ENCODE measurements around the gene PLK5. TPM values are rescaled to one million over a fixed set of nuclear protein-coding genes. Genes with fewer than 3 reads are reported as not detected.

Gene PLK5
- total RNA-seq, 1 experiment from 2014 or later = 1.4 TPM

DNA sequence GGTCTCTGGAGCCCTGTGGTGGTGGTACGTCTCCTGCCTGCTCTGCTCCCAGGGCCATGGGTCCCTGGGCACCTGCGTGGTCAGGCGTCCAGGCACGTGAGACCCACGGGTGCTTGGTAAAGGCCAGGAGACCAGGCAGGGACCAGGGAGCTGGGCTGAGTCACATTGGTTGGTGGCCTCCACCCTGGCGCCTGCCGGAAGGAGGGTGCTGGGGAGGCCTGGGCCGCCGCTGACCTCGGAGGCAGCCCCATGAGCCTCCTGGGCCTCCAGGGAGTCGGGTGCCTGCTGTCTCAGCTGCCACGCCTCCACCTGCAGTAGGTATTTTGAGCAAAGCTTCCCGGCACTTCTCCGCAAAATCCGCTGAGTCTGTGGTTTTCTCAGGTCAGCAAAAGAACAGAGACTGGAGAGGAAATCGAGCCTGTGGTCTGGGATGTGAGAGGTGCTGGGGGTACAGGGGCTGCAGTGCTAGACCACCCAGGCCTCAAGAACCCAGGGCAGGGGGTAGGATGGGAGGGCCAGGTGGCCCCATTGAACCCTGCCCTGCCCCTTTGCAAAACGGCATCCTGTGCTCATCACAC, 3.6 kb upstream of the PLK5 start (continued):
- TF ChIP-seq ERG (CRISPR knock-in tag; IDR thresholded peaks at IDR 0.05) (no peak), ATF1 (CRISPR knock-in tag; IDR thresholded peaks at IDR 0.05) (no peak), NR1H2 (CRISPR knock-in tag; IDR thresholded peaks at IDR 0.05) (no peak), USF2 (CRISPR knock-in tag; IDR thresholded peaks at IDR 0.05) (no peak), CBFB (CRISPR knock-in tag; IDR thresholded peaks at IDR 0.05; ENCODE audit: low read depth) (no peak), ZNF425 (CRISPR knock-in tag; conservative IDR thresholded peaks at IDR 0.05) (no peak), SP1 (CRISPR knock-in tag; conservative IDR thresholded peaks at IDR 0.05) (no peak), ZNF671 (CRISPR knock-in tag; IDR thresholded peaks at IDR 0.05) (no peak)

DNA sequence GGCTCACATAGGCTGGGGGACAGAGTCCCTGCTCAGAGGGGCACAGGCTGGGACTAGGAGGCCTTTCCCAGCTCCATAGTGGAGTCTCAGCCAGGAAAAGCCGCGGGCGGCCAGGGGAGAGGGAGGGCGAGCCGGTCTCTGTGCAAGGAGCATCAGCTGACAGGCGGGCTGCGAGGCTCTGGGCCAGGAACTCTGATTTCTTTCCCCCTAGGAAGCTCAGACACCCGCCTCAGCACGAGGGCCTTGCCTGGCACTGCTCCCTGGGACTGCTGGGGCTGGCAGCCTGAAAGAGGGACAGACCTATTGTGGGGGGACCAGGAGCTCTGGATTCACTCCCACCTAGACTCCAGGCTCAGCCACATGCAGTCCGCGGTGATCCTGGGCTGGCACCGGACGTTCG, 2.2 kb upstream of the PLK5 start:
- Mint-ChIP-seq H3K4me1 (peaks cover 5% of the 10 kb centered on the region), H3K36me3 (no peaks in the 10 kb centered on the region), H3K27me3 (ENCODE audit: low read depth) (peaks cover 53% of the 10 kb centered on the region), H3K4me3 (no peak overlapping the region), H3K9me3 (peaks cover 10% of the 10 kb centered on the region), H3K27ac (no peak overlapping the region)
- ATAC-seq (no peak), DNase-seq (ENCODE audit: low spot score) (no peak)
- TF ChIP-seq ERG (CRISPR knock-in tag; IDR thresholded peaks at IDR 0.05) (no peak), SP1 (CRISPR knock-in tag; conservative IDR thresholded peaks at IDR 0.05) (no peak), EMX1 (CRISPR knock-in tag; IDR thresholded peaks at IDR 0.05) (no peak), KAT7 (CRISPR knock-in tag; IDR thresholded peaks at IDR 0.05; ENCODE audit: borderline replicate concordance) (no peak), ZNF121 (CRISPR knock-in tag; IDR thresholded peaks at IDR 0.05) (no peak), ZMAT4 (CRISPR knock-in tag; IDR thresholded peaks at IDR 0.05) (no peak), PRRX2 (CRISPR knock-in tag; IDR thresholded peaks at IDR 0.05) (no peak), GTF2I (CRISPR knock-in tag; conservative IDR thresholded peaks at IDR 0.05) (no peak)
- CTCF ChIA-PET = interaction anchor here (0.6 to 1.4 kb wide), 3 partner anchors 25 to 50 kb away, joined by 3 to 5 read pairs (median 3); no protein-coding TSS in a partner anchor
- POLR2A ChIA-PET = no interaction called here

- Mint-ChIP-seq H3K27me3 (ENCODE audit: low read depth) (peaks cover 53% of the 10 kb centered on the region), H3K4me3 (no peak overlapping the region), H3K36me3 (no peaks in the 10 kb centered on the region), H3K4me1 (peaks cover 5% of the 10 kb centered on the region), H3K9me3 (peaks cover 5% of the 10 kb centered on the region; the same call in 1 of the 2 replicates), H3K27ac (no peak overlapping the region)
- no peak for DNase-seq (ENCODE audit: low spot score)
- ChIA-PET POLR2A (interaction anchor here (0.5 kb wide), 1 partner anchor 31 kb away, joined by 3 read pairs; the partner anchor contains the start of gene REEP6), CTCF (interaction anchor here (0.6 to 1.4 kb wide), 5 partner anchors 24 to 376 kb away, joined by 3 to 5 read pairs (median 4); no protein-coding TSS in a partner anchor)
- no peak for ATAC-seq
- TF ChIP-seq, protein P1, sequence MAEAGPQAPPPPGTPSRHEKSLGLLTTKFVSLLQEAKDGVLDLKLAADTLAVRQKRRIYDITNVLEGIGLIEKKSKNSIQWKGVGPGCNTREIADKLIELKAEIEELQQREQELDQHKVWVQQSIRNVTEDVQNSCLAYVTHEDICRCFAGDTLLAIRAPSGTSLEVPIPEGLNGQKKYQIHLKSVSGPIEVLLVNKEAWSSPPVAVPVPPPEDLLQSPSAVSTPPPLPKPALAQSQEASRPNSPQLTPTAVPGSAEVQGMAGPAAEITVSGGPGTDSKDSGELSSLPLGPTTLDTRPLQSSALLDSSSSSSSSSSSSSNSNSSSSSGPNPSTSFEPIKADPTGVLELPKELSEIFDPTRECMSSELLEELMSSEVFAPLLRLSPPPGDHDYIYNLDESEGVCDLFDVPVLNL (CRISPR knock-in tag; IDR thresholded peaks at IDR 0.05; ENCODE audit: borderline replicate concordance, low read depth) = no peak
- TF ChIP-seq EMX1 (CRISPR knock-in tag; IDR thresholded peaks at IDR 0.05) (no peak), FOXJ3 (CRISPR knock-in tag; IDR thresholded peaks at IDR 0.05; ENCODE audit: borderline replicate concordance) (no peak), SMAD3 (CRISPR knock-in tag; IDR thresholded peaks at IDR 0.05; ENCODE audit: borderline replicate concordance) (no peak), TEAD4 (CRISPR knock-in tag; IDR thresholded peaks at IDR 0.05) (no peak), RELA (CRISPR knock-in tag; IDR thresholded peaks at IDR 0.05; ENCODE audit: borderline replicate concordance) (no peak), PREB (CRISPR knock-in tag; IDR thresholded peaks at IDR 0.05; ENCODE audit: borderline replicate concordance) (no peak), MAX (CRISPR knock-in tag; IDR thresholded peaks at IDR 0.05) (no peak), NR2C2 (CRISPR knock-in tag; IDR thresholded peaks at IDR 0.05) (no peak)
- TF ChIP-seq, protein P2, sequence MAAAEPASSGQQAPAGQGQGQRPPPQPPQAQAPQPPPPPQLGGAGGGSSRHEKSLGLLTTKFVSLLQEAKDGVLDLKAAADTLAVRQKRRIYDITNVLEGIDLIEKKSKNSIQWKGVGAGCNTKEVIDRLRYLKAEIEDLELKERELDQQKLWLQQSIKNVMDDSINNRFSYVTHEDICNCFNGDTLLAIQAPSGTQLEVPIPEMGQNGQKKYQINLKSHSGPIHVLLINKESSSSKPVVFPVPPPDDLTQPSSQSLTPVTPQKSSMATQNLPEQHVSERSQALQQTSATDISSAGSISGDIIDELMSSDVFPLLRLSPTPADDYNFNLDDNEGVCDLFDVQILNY (CRISPR knock-in tag; IDR thresholded peaks at IDR 0.05) = no peak
Observed at GRCh38 chr19:1522061-1522460, 1.8 kb upstream of the PLK5 start.
